HEK293 (cell line): ENCODE measurements around the gene RFK.

Experiments
- CTCF ChIA-PET: fragments of 350-600 bp; formaldehyde crosslinking; extraction: SDS; loops from one replicate; lab custom pipeline; 2021; ENCODE audit warnings: antibody characterized with exemption; lab: Yijun Ruan, JAX
- POLR2A ChIA-PET: fragments of 300-600 bp; formaldehyde crosslinking; extraction: SDS; loops from one replicate; lab custom pipeline; 2020; ENCODE audit warnings: antibody characterized with exemption, inconsistent platforms; lab: Yijun Ruan, JAX
- H3K27ac ChIP-seq: fragments of 200-500 bp; sonication (Bioruptor generic); 2 replicates; pipeline ENCODE4 v1.5.1; 2014; ENCODE audit warnings: low read depth, low read length, control low read depth, inconsistent platforms; ENCODE audit errors: extremely low read depth
- H3K36me3 ChIP-seq, 2 experiments: fragments of 200-500 bp in 1 of 2; sonication (Bioruptor generic) in 1 of 2; 1 replicate in 1 of 2; 2 replicates in 1 of 2; pipeline ENCODE4 v1.5.1; 2014 to 2017; ENCODE audit warnings: inconsistent platforms in 2 of 2, low read length in 2 of 2; ENCODE audit not compliant: control insufficient read depth in 2 of 2, insufficient read depth in 1 of 2
- H3K4me1 ChIP-seq: fragments of 200-500 bp; sonication (Bioruptor generic); 2 replicates; pipeline ENCODE4 v1.5.1; 2014; ENCODE audit warnings: mild to moderate bottlenecking, low read length, inconsistent platforms; ENCODE audit not compliant: control insufficient read depth, insufficient read depth
- H3K4me3 ChIP-seq: 2 replicates; pipeline ENCODE4 v1.5.1; 2011; ENCODE audit warnings: low read depth, mild to moderate bottlenecking, control low read depth, low read length, moderate library complexity
- H3K9me3 ChIP-seq: fragments of 200-500 bp; sonication (Bioruptor generic); 2 replicates; pipeline ENCODE4 v1.5.1; 2014; ENCODE audit warnings: low read depth, low read length, inconsistent platforms; ENCODE audit not compliant: control insufficient read depth, insufficient read depth
- GFI1B ChIP-seq: fragments of 450-650 bp; formaldehyde crosslinking; IDR thresholded peaks from 2 replicates; pipeline ENCODE4 v1.5.1; 2016; ENCODE audit warnings: missing biosample characterization, missing genetic modification characterization
- OSR2 ChIP-seq: fragments of 450-650 bp; formaldehyde crosslinking; IDR thresholded peaks from 2 replicates; pipeline ENCODE4 v1.5.1; 2016; ENCODE audit warnings: missing biosample characterization, missing genetic modification characterization
- SETDB1 ChIP-seq: IDR thresholded peaks from one replicate; pipeline ENCODE4 v1.6.1; 2017; ENCODE audit warnings: mild to moderate bottlenecking, low read length, moderate library complexity, mixed read lengths; ENCODE audit not compliant: insufficient read length
- ZNF19 ChIP-seq: fragments of 450-650 bp; formaldehyde crosslinking; IDR thresholded peaks from 2 replicates; pipeline ENCODE4; 2016; ENCODE audit warnings: missing biosample characterization, missing genetic modification characterization, low read depth
- ZNF2 ChIP-seq: fragments of 450-650 bp; formaldehyde crosslinking; IDR thresholded peaks from 2 replicates; pipeline ENCODE4 v1.5.1; 2016; ENCODE audit warnings: missing biosample characterization, missing genetic modification characterization
- ZNF560 ChIP-seq: fragments of 450-650 bp; formaldehyde crosslinking; IDR thresholded peaks from 2 replicates; pipeline ENCODE4 v1.5.1; 2017; ENCODE audit warnings: missing biosample characterization, missing genetic modification characterization, borderline replicate concordance
- ZNF585B ChIP-seq: fragments of 450-650 bp; formaldehyde crosslinking; IDR thresholded peaks from 2 replicates; pipeline ENCODE4 v1.5.1; 2016; ENCODE audit warnings: missing biosample characterization, missing genetic modification characterization
- ZNF629 ChIP-seq: fragments of 450-650 bp; formaldehyde crosslinking; IDR thresholded peaks from 2 replicates; pipeline ENCODE4 v1.5.1; 2017; ENCODE audit warnings: missing biosample characterization, missing genetic modification characterization
- ZNF768 ChIP-seq: fragments of 450-650 bp; formaldehyde crosslinking; IDR thresholded peaks from 2 replicates; pipeline ENCODE4 v1.5.1; 2018; ENCODE audit warnings: missing biosample characterization, mild to moderate bottlenecking, missing genetic modification characterization
- ZNF785 ChIP-seq: fragments of 450-650 bp; formaldehyde crosslinking; IDR thresholded peaks from 2 replicates; pipeline ENCODE4 v1.5.1; 2016; ENCODE audit warnings: missing biosample characterization, missing genetic modification characterization
- ZNF830 ChIP-seq: fragments of 450-650 bp; IDR thresholded peaks from 2 replicates; pipeline ENCODE4 v1.5.0; 2018; ENCODE audit warnings: missing biosample characterization, missing genetic modification characterization, low read depth, mild to moderate bottlenecking, moderate library complexity
- ZXDB ChIP-seq: fragments of 450-650 bp; formaldehyde crosslinking; IDR thresholded peaks from 2 replicates; pipeline ENCODE4 v1.5.1; 2016; ENCODE audit warnings: missing biosample characterization, missing genetic modification characterization
- TF ChIP-seq, protein P1 (sequence below): fragments of 450-650 bp; formaldehyde crosslinking; IDR thresholded peaks from 2 replicates; pipeline ENCODE4 v1.5.1; 2017; ENCODE audit warnings: missing biosample characterization, missing genetic modification characterization
- TF ChIP-seq, protein P2 (sequence below): fragments of 450-650 bp; formaldehyde crosslinking; IDR thresholded peaks from 2 replicates; pipeline ENCODE4 v1.5.1; 2016; ENCODE audit warnings: missing biosample characterization, missing genetic modification characterization
- TF ChIP-seq, protein P3 (sequence below): fragments of 450-650 bp; formaldehyde crosslinking; IDR thresholded peaks from 2 replicates; pipeline ENCODE4 v1.5.1; 2016; ENCODE audit warnings: missing biosample characterization, missing genetic modification characterization
- TF ChIP-seq, protein P4 (sequence below): fragments of 450-650 bp; formaldehyde crosslinking; IDR thresholded peaks from 2 replicates; pipeline ENCODE4 v1.5.1; 2016; ENCODE audit warnings: missing biosample characterization, missing genetic modification characterization
- TF ChIP-seq, protein P5 (sequence below): fragments of 450-650 bp; formaldehyde crosslinking; IDR thresholded peaks from 2 replicates; pipeline ENCODE4 v1.5.1; 2016; ENCODE audit warnings: missing biosample characterization, missing genetic modification characterization
- TF ChIP-seq, protein P6 (sequence below): fragments of 450-650 bp; IDR thresholded peaks from 2 replicates; pipeline ENCODE4 v1.5.1; 2018; ENCODE audit warnings: missing biosample characterization, missing genetic modification characterization
- TF ChIP-seq, protein P7 (sequence below): fragments of 450-650 bp; IDR thresholded peaks from 2 replicates; pipeline ENCODE4 v1.5.1; 2018; ENCODE audit warnings: missing biosample characterization, mild to moderate bottlenecking, missing genetic modification characterization

The RFK gene

DNA sequence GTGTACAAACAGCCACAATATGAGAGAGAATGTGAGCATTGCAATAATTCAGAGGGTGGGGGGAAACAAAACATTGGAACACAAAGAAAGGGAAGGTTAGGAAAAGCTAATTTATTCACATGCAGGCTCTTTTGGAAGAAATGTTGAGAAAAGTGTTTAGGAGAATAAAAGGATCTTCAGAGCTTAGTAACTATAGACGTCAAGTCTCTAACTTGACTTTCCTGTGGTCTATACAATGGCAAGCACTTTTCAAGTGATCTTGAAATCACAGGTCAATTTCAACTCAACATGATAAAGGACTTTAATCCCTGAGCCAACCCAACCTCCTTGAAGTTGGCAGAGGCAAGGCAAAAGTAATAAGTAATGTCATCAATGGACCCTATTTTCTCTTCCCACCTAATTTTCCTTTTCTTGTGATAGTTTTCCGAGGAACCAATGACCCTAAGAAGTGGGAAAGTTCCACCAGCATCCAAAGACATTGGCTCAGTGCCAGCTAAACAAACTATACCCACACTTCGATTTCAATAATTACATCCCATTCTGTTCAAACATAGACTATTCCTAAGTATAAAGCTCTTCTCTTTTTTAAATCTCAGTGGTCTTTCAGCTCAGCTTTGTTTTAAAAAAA is 23.7 kb downstream of the RFK start:
- TF ChIP-seq, protein P1, sequence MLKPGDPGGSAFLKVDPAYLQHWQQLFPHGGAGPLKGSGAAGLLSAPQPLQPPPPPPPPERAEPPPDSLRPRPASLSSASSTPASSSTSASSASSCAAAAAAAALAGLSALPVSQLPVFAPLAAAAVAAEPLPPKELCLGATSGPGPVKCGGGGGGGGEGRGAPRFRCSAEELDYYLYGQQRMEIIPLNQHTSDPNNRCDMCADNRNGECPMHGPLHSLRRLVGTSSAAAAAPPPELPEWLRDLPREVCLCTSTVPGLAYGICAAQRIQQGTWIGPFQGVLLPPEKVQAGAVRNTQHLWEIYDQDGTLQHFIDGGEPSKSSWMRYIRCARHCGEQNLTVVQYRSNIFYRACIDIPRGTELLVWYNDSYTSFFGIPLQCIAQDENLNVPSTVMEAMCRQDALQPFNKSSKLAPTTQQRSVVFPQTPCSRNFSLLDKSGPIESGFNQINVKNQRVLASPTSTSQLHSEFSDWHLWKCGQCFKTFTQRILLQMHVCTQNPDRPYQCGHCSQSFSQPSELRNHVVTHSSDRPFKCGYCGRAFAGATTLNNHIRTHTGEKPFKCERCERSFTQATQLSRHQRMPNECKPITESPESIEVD (tag by site-specific recombination): peak; percentile 7; the same call in 1 of the 2 replicates
- TF ChIP-seq SETDB1: no peak
- TF ChIP-seq, protein P2, sequence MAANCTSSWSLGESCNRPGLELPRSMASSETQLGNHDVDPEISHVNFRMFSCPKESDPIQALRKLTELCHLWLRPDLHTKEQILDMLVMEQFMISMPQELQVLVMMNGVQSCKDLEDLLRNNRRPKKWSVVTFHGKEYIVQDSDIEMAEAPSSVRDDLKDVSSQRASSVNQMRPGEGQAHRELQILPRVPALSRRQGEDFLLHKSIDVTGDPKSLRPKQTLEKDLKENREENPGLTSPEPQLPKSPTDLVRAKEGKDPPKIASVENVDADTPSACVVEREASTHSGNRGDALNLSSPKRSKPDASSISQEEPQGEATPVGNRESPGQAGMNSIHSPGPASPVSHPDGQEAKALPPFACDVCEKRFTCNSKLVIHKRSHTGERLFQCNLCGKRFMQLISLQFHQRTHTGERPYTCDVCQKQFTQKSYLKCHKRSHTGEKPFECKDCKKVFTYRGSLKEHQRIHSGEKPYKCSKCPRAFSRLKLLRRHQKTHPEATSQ: no peak
- TF ChIP-seq, protein P3, sequence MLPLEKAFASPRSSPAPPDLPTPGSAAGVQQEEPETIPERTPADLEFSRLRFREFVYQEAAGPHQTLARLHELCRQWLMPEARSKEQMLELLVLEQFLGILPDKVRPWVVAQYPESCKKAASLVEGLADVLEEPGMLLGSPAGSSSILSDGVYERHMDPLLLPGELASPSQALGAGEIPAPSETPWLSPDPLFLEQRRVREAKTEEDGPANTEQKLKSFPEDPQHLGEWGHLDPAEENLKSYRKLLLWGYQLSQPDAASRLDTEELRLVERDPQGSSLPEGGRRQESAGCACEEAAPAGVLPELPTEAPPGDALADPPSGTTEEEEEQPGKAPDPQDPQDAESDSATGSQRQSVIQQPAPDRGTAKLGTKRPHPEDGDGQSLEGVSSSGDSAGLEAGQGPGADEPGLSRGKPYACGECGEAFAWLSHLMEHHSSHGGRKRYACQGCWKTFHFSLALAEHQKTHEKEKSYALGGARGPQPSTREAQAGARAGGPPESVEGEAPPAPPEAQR (tag by site-specific recombination): no peak
- no peak for TF ChIP-seq ZNF768 (tag by site-specific recombination)
- TF ChIP-seq, all 188 proteins: peak for 1
- H3K27ac ChIP-seq: 0 out of 2 replicates have a peak overlapping the region, but pooled peaks have one; percentile 59
- H3K4me3 ChIP-seq: no peak overlapping the region
- peaks cover 32% of the 10 kb centered on the region for H3K4me1 ChIP-seq
- ChIA-PET POLR2A (interaction anchor here (1.5 to 2.3 kb wide), 4 partner anchors 8 to 24 kb away, joined by 3 to 23 read pairs (median 8); partner anchors contain the start of gene RFK), CTCF (interaction anchor here (0.6 to 2.2 kb wide), 5 partner anchors 23 to 1051 kb away, joined by 3 to 11 read pairs (median 4); partner anchors contain the start of gene RFK)
- H3K36me3 ChIP-seq: no peaks in the 10 kb centered on the region
- no peaks in the 10 kb centered on the region for H3K9me3 ChIP-seq

DNA sequence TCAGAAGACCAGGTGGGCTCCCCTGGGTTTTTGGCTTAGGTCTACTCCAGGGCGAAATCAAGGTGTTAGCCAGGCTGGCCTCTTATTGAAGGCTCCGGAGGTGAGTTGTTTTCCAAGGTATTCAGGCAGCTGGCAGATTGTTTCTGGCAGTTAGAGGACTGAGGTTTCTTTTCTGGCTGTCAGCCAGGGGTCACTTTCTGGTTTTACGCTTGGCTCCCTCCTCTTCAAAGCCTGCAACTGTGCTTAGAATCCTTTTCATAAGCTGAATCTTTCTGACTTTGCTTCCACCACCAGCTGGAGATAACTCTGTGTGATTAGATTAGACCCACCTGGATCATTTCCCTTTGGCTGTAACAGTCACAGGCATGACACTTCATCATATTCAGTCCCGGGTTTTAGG is 24.6 kb downstream of the RFK start:
- peaks cover 28% of the 10 kb centered on the region for H3K4me1 ChIP-seq
- no peak overlapping the region for H3K4me3 ChIP-seq
- TF ChIP-seq, protein P4, sequence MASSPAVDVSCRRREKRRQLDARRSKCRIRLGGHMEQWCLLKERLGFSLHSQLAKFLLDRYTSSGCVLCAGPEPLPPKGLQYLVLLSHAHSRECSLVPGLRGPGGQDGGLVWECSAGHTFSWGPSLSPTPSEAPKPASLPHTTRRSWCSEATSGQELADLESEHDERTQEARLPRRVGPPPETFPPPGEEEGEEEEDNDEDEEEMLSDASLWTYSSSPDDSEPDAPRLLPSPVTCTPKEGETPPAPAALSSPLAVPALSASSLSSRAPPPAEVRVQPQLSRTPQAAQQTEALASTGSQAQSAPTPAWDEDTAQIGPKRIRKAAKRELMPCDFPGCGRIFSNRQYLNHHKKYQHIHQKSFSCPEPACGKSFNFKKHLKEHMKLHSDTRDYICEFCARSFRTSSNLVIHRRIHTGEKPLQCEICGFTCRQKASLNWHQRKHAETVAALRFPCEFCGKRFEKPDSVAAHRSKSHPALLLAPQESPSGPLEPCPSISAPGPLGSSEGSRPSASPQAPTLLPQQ (tag by site-specific recombination): no peak
- TF ChIP-seq ZNF785 (tag by site-specific recombination): no peak
- TF ChIP-seq ZNF629 (tag by site-specific recombination): no peak
- TF ChIP-seq, protein P1 (tag by site-specific recombination): peak; percentile 82
- no peak for TF ChIP-seq ZNF830 (tag by site-specific recombination)
- no peak for TF ChIP-seq ZNF19 (tag by site-specific recombination)
- TF ChIP-seq ZNF585B (tag by site-specific recombination): no peak
- TF ChIP-seq ZNF2: no peak
- peak; percentile 44; the same call in 1 of the 2 replicates for TF ChIP-seq GFI1B
- TF ChIP-seq ZXDB (tag by site-specific recombination): peak; percentile 74
- TF ChIP-seq, protein P5, sequence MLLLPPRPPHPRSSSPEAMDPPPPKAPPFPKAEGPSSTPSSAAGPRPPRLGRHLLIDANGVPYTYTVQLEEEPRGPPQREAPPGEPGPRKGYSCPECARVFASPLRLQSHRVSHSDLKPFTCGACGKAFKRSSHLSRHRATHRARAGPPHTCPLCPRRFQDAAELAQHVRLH (tag by site-specific recombination): no peak
- TF ChIP-seq, protein P6, sequence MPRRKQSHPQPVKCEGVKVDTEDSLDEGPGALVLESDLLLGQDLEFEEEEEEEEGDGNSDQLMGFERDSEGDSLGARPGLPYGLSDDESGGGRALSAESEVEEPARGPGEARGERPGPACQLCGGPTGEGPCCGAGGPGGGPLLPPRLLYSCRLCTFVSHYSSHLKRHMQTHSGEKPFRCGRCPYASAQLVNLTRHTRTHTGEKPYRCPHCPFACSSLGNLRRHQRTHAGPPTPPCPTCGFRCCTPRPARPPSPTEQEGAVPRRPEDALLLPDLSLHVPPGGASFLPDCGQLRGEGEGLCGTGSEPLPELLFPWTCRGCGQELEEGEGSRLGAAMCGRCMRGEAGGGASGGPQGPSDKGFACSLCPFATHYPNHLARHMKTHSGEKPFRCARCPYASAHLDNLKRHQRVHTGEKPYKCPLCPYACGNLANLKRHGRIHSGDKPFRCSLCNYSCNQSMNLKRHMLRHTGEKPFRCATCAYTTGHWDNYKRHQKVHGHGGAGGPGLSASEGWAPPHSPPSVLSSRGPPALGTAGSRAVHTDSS (tag by site-specific recombination): peak; percentile 22; the same call in 1 of the 2 replicates
- no peak for TF ChIP-seq ZNF560 (tag by site-specific recombination)
- peak; percentile 82 for TF ChIP-seq OSR2 (tag by site-specific recombination)
- TF ChIP-seq, protein P7, sequence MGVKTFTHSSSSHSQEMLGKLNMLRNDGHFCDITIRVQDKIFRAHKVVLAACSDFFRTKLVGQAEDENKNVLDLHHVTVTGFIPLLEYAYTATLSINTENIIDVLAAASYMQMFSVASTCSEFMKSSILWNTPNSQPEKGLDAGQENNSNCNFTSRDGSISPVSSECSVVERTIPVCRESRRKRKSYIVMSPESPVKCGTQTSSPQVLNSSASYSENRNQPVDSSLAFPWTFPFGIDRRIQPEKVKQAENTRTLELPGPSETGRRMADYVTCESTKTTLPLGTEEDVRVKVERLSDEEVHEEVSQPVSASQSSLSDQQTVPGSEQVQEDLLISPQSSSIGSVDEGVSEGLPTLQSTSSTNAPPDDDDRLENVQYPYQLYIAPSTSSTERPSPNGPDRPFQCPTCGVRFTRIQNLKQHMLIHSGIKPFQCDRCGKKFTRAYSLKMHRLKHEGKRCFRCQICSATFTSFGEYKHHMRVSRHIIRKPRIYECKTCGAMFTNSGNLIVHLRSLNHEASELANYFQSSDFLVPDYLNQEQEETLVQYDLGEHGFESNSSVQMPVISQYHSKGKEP (tag by site-specific recombination): peak; percentile 11; the same call in 1 of the 2 replicates
- TF ChIP-seq, all 188 proteins: peak for 6
- ChIA-PET POLR2A (interaction anchor here (1.0 to 2.3 kb wide), 6 partner anchors 9 to 479 kb away, joined by 3 to 23 read pairs (median 4); partner anchors contain the start of genes PCSK5 and RFK), CTCF (interaction anchor here (0.7 to 2.2 kb wide), 6 partner anchors 24 to 289 kb away, joined by 3 to 11 read pairs (median 4); partner anchors contain the start of gene RFK)
- no peaks in the 10 kb centered on the region for H3K9me3 ChIP-seq
- no peaks in the 10 kb centered on the region for H3K36me3 ChIP-seq
- peak overlapping the region; percentile 59 for H3K27ac ChIP-seq
